HL-60/S4 treated with retinoic acid at 250 ng/mL for 4 days and 3 days (cell line): ENCODE results near the gene ELMOD1.

Experiments
- in situ Hi-C: fragments of 300-500 bp; cut with MboI; formaldehyde crosslinking; loops from 2 replicates; pipeline ENCODE4 v1.7.0; 2022; ENCODE audit warnings: low sequenced_read_pairs

Gene ELMOD1

GRCh38 chr11:107583629-107584195 lies 7.2 kb upstream of the ELMOD1 start:
- in situ Hi-C loops: no loop called here

DNA sequence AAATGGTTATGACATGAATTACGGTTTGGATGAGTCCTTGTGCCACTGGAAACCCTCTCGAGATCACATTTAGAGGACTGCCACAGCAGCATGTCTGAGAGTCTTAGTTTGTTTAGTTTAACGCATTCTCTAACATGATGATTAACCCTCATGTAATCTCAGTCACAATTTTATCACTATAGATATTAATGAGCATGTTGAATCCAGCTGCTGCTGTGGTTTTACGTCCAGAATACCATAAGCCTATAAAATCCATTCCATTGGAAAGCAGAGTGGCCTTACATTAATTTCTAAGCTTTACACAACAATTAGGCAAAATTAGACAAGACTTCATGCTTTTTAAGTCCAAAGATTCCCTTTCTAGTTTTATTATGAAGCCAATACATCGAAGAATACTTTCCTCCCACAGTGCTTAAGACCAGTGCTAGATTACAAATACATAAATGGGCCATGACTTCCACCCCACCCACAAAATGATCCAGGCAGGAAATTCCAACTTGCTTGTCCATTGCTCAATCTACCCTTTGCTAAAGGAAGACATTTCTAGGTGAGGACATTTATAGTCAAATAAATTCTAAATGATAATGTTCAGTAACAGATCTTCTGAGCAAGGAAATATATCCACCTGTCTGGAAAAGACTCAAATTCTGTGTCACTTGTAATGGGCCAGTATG lies 3.5 kb upstream of the ELMOD1 start:
- in situ Hi-C loops: no loop called here

- in situ Hi-C loops: no loop called here
Observed at GRCh38 chr11:107591378-107592230, 657 bp downstream of the ELMOD1 start.

GRCh38 chr11:107592231-107592590 lies 1.3 kb downstream of the ELMOD1 start:
- in situ Hi-C loops: no loop called here

- in situ Hi-C loops: no loop called here
Observed at GRCh38 chr11:107592813-107593212, 1.9 kb downstream of the ELMOD1 start.

- in situ Hi-C loops: no loop called here
Observed at GRCh38 chr11:107593951-107594350, 3.0 kb downstream of the ELMOD1 start.

DNA sequence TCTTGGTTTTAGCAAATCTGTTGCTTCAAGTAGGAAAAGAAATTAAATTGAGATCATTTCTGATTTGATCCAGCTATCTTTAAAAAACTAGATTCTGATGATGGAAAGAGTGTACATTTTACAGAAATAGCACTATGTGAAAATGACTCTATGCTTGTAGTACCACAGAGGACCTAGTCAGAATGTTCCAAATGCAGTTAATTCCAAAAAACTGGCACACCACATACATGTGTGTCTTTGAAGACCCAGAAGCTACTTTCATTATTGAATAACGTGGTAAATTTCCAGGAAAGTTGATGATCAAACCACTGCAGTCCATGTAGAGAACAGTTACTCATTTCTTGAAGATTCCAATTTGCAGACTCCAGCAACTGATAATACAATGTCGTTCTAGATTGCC lies 3.8 kb downstream of the ELMOD1 start:
- in situ Hi-C loops: no loop called here

DNA sequence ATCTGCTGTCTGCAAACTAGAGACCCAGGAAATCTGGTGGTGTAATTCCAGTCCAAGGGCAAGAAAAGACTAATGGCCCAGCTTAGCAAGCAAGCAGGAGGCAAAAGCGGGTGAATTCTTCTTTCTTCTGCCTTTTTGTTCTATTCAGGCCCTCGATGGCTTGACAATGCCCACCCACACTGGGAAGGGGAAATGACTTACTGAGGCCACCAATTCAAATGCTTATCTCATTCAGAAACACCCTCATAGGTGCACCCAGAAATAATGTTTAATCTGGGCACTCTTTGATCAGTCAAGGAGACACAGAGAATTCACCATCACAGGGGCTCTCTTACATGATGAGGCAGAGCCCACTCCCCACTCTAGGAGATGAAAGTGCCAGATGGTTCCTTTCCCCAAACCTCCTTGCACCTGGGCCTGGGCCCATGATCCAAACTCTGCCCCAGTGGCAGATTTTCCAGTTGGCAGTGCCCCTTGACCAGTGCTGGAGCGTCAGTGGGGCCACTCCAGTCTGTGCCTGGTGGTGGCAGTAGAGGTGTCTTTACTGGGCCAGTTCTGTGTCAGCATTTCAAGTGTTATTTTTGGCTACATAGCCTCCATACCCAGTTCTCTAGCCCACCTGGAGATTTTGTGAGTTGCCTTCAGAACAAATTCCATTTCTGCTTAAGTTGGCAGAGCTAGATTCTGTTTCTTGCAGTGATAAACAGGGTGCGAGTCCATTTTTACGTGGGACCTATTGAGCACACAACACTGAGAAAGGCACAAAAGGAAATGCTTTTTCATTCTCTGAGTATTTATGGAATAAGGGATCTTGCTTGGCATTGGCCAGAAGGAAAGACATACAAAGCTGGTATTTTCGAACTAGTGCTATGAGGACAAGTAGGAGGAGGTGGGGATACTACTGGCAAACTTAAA lies 7.5 kb downstream of the ELMOD1 start:
- in situ Hi-C loops: no loop called here

GRCh38 chr11:107605061-107606006 lies 14.4 kb downstream of the ELMOD1 start:
- in situ Hi-C loops: no loop called here

GRCh38 chr11:107606141-107606540 lies 15.2 kb downstream of the ELMOD1 start:
- in situ Hi-C loops: no loop called here

- in situ Hi-C loops: no loop called here
Observed at GRCh38 chr11:107608809-107609208, 17.9 kb downstream of the ELMOD1 start.

DNA sequence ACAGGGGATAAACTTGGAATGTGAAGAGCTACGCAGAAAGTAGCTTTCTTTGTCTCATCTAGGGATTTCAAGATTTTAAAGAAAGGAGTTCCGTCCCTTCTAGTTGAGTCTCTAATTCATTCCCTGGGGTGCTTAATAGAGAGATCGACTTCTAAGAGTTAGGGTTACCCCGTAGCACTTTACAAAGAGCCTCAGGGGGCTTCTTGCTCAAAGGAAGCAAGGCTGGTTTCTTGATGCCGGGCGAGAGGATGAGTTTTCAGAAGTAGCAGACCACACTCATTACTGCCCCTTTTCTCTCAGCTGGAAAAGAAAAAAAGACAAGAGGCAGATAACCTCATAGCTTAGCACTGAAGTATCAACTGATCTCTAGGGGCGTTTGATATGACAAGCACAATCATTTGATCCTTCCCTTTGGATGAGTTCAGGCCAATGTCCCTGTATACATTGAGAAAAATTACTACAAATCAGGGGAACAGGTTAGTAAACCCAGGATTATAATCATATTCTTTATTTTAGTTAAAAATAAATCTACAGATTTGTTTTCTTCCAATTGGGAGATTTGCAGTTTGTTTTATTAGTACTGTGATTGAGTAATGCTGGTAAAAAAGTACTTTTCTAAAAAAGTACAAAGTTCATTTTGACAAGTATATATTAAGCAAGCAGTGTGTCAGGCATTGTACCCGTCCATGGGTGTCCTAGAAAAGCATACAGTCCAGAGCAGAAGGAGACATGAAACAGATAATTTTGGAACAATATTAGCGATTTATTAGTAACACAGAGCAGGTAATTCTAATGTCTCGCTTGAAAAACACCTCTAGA lies 18.7 kb downstream of the ELMOD1 start:
- in situ Hi-C loops: no loop called here

GRCh38 chr11:107612445-107612844 lies 21.5 kb downstream of the ELMOD1 start:
- in situ Hi-C loops: no loop called here

DNA sequence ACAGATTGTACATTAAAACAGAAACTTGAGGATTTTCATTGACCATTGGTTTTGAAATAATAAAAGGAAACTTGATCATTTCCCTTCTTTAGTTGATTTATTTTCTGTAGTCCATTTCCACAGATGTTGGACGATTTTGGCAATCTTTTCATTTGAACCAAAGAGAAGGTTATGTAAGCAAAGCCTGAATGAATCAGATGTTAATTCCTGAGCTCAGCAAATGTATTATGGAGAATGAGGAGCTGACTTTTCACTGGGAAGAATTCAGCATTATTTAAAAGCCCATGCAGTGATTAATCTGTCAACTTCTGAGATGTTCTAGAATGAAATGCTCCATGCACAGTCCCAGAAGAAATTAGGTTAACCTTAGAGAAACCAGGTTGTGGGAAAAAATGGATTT lies 29.0 kb downstream of the ELMOD1 start:
- in situ Hi-C loops: no loop called here

- in situ Hi-C loops: no loop called here
Observed at GRCh38 chr11:107621081-107621480, 30.1 kb downstream of the ELMOD1 start.

DNA sequence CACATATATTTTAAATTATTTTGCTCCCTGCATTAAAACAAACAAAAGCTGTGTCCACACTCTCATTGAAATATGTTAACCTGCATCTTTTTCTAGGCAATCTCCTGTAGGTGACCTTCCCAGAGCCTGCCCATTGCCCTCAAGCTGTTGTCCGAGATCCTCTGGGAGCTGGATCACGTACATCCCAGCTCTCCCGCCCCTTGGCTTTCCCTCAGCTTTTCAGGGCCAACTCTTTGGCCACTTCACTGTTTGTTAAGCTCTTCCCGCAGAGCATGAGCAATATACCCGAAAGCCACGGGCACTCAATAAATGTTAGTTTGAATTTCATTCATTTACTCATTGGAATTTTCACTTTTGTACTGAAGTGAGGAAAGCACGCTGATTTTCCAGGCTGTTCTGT lies 32.2 kb downstream of the ELMOD1 start:
- in situ Hi-C loops: no loop called here

GRCh38 chr11:107624983-107625684 lies 34.2 kb downstream of the ELMOD1 start:
- in situ Hi-C loops: no loop called here

DNA sequence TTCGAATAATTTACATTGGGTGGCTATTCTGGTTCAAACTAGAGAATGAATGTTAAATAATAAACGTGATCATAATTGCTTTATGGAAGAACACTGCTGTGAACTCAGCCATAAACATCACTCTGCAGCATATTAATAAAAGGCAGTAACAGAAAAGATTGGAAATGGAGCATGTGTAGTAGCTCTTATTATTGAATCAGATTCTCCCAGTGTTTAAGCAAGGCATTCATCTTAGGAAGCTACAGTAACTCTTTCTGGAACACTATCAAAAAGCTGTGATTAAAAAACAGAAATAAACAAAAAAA lies 34.7 kb downstream of the ELMOD1 start:
- in situ Hi-C loops: no loop called here

DNA sequence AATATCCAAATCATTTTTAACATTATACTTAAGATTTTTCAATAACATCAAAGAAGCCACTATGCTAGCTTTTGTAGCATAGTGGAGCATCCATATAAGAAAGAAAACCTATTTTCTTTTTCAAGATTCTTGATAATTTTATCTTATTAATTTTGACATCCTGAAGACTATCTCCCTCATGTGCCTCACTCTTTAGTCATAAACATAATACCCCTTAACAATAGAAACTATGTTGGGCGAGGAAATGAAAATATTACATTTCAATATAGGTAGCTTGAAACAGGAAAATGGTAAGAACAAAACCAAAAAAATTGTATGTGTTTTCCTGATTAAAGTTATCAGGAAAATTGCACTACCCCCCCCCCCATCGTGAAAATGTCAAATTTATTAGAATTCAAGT lies 40.1 kb downstream of the ELMOD1 start:
- in situ Hi-C loops: no loop called here
